ENCODE measurements around the gene HPSE2.

GRCh38 chr10:99207340-99207739 lies 28.3 kb downstream of the HPSE2 start:
- TF ChIP-seq EZH2 (IDR thresholded peaks at IDR 0.05; ENCODE audit: low read depth) = no peak
- TF ChIP-seq, protein P1, sequence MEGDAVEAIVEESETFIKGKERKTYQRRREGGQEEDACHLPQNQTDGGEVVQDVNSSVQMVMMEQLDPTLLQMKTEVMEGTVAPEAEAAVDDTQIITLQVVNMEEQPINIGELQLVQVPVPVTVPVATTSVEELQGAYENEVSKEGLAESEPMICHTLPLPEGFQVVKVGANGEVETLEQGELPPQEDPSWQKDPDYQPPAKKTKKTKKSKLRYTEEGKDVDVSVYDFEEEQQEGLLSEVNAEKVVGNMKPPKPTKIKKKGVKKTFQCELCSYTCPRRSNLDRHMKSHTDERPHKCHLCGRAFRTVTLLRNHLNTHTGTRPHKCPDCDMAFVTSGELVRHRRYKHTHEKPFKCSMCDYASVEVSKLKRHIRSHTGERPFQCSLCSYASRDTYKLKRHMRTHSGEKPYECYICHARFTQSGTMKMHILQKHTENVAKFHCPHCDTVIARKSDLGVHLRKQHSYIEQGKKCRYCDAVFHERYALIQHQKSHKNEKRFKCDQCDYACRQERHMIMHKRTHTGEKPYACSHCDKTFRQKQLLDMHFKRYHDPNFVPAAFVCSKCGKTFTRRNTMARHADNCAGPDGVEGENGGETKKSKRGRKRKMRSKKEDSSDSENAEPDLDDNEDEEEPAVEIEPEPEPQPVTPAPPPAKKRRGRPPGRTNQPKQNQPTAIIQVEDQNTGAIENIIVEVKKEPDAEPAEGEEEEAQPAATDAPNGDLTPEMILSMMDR (conservative IDR thresholded peaks at IDR 0.05) = no peak

Measured in PC-9 (cell line).